Right lobe of liver (tissue), 6 donors: ENCODE measurements around the gene MMP17. TPM values are rescaled to one million over a fixed set of nuclear protein-coding genes. Genes with fewer than 3 reads are reported as not detected.

Experiments
- ATAC-seq, 4 donors: fragments of 200-7000 bp; cut with Tn5 transposase; one replicate each; pipeline ENCODE4 v1.9.1; 2020; ENCODE audit warnings: mild to moderate bottlenecking in 4 of 4, moderate library complexity in 4 of 4
- DNase-seq, 3 donors: peaks; one replicate each; pipeline ENCODE4 v3.0.0-alpha.2; 2020
- H3K27ac ChIP-seq, 3 donors: fragments of 200-600 bp; one replicate each; pipeline ENCODE4 v1.8.0; 2022
- H3K27me3 ChIP-seq, 2 donors: fragments of 200-600 bp; one replicate each; pipeline ENCODE4 v1.8.0; 2022
- H3K36me3 ChIP-seq, 4 donors: fragments of 200-600 bp; sonication (generic) in 1 of 4; one replicate each; pipeline versions ENCODE4 v1.5.1 to v1.8.0; 2017 to 2022; ENCODE audit warnings: control low read depth in 1 of 4
- H3K4me1 ChIP-seq, 4 donors: fragments of 200-600 bp; sonication (generic) in 1 of 4; one replicate each; pipeline versions ENCODE4 v1.5.1 to v1.8.0; 2017 to 2022; ENCODE audit warnings: control low read depth in 1 of 4
- H3K4me3 ChIP-seq, 3 donors: fragments of 200-600 bp; one replicate each; pipeline ENCODE4 v1.8.0; 2022
- H3K9me3 ChIP-seq, 4 donors: fragments of 200-600 bp; sonication (generic) in 1 of 4; one replicate each; pipeline versions ENCODE4 v1.5.1 to v1.8.0; 2017 to 2022; ENCODE audit warnings: control low read depth in 1 of 4
- POLR2A ChIP-seq: fragments of 450-650 bp; IDR thresholded peaks from one replicate; pipeline ENCODE4 v1.6.1; 2017; ENCODE audit warnings: antibody characterized with exemption, mild to moderate bottlenecking
- WGBS: methylation state at CpG from one replicate; pipeline ENCODE4 v1.1.6; 2018; ENCODE audit warnings: low coverage, low lambda C conversion rate; ENCODE audit not compliant: insufficient coverage; ENCODE audit errors: missing lambda C conversion rate; 5-methylcytosine and 5-hydroxymethylcytosine counted together
- intact Hi-C, 2 donors: fragments of 100-400 bp; cut with DNase I; formaldehyde crosslinking; loops; one replicate each; pipeline versions ENCODE4 v1.11.2 to v1.14.1; 2022
- total RNA-seq, 6 experiments: library from RNA; depleted of rRNA in 2 of 6; stranded (reverse); fragments of >200 nt in 2 of 6; fragmentation: NEBNext Ultra II Directional in 3 of 6; extraction: Animal tissue kit (Norgen Biotek cat#: 25700) in 3 of 6; gene quantifications; one replicate each; pipeline versions ENCODE4 v1.1.0 to v1.2.4, GENCODE V29; 2016 to 2023
- TF ChIP-seq, protein P1 (sequence below), 4 donors: fragments of 200-600 bp in 3 of 4; fragments of 450-650 bp in 1 of 4; IDR thresholded peaks; one replicate each; pipeline versions ENCODE4 v1.5.1 to v1.8.0; 2016 to 2022; ENCODE audit warnings: antibody characterized with exemption in 4 of 4, mild to moderate bottlenecking in 2 of 4
- donor health status: DM: no; HTN: yes; CAD: no.
- donor health status: DM: no; HTN: no; CAD: no.
- donor health status: DM: no; HTN: no; CAD: no.
- donor health status: DM: no; HTN: yes; CAD: no.
- donor health status: DM: no; HTN: yes; CAD: no.

Gene MMP17
- total RNA-seq, 6 experiments from 2014 or later, result 0.58 to 3.9 (median 0.73) TPM

DNA sequence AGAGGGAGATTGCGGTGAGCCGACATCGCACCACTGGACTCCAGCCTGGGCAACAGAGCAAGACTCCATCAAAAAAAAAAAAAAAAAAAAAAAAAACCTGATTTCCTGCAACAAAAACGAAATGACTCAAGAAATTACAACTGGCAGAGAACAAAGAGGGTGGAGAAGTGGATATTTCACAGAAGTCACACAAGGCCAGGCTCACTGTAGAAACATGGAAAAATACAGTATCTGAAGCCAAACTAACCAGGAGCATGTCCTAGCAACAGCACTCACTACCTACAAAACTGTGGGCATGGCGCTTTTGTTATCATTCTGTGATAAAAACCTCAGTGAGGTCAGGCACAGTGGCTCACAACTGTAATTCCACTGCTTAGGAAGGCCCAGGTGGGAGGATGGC is 11.7 kb upstream of the MMP17 start:
- 47% methylated on average over 4 of the region's 5 CpGs for WGBS
- DNase-seq, result no peak
- no peaks in the 10 kb centered on the region for H3K36me3 ChIP-seq
- intact Hi-C loops, result no loop called here
- no peaks in the 10 kb centered on the region for H3K9me3 ChIP-seq
- H3K27me3 ChIP-seq, result no peaks in the 10 kb centered on the region
- H3K4me3 ChIP-seq, result no peak overlapping the region
- no peaks in the 10 kb centered on the region for H3K4me1 ChIP-seq
- TF ChIP-seq POLR2A, result no peak
- TF ChIP-seq, protein P1, sequence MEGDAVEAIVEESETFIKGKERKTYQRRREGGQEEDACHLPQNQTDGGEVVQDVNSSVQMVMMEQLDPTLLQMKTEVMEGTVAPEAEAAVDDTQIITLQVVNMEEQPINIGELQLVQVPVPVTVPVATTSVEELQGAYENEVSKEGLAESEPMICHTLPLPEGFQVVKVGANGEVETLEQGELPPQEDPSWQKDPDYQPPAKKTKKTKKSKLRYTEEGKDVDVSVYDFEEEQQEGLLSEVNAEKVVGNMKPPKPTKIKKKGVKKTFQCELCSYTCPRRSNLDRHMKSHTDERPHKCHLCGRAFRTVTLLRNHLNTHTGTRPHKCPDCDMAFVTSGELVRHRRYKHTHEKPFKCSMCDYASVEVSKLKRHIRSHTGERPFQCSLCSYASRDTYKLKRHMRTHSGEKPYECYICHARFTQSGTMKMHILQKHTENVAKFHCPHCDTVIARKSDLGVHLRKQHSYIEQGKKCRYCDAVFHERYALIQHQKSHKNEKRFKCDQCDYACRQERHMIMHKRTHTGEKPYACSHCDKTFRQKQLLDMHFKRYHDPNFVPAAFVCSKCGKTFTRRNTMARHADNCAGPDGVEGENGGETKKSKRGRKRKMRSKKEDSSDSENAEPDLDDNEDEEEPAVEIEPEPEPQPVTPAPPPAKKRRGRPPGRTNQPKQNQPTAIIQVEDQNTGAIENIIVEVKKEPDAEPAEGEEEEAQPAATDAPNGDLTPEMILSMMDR (IDR thresholded peaks at IDR 0.05), result no peak
- no peak overlapping the region for H3K27ac ChIP-seq
- no peak for ATAC-seq

DNA sequence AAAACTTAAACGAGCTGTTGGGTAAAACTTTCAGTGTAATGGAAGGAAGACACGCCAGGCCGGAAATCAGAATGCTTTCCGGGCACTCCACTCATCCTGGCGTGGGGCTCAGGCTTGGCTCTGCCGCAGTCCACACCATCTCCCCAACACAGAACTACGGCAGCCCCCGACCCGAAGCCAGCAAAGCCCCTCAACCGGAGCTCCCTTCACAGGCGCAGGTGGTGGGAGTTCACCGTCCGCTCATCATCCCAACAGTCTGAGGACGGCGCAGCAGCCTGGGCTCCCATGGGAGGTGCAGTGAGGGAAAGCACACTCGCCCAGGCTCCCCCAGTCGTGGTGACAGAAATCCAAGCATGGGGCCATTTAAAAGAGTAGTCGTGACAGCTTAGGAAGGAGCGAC is 11.0 kb upstream of the MMP17 start:
- ATAC-seq (no peak), DNase-seq (no peak)
- TF ChIP-seq, protein P1 (IDR thresholded peaks at IDR 0.05), result no peak
- no peak for TF ChIP-seq POLR2A
- no peaks in the 10 kb centered on the region for H3K9me3 ChIP-seq
- no peaks in the 10 kb centered on the region for H3K36me3 ChIP-seq
- H3K4me1 ChIP-seq, result no peaks in the 10 kb centered on the region
- intact Hi-C loops, result no loop called here
- H3K27ac ChIP-seq, result no peak overlapping the region
- H3K27me3 ChIP-seq, result no peaks in the 10 kb centered on the region
- H3K4me3 ChIP-seq, result no peak overlapping the region
- 83% methylated on average over 15 of the region's 19 CpGs for WGBS

DNA sequence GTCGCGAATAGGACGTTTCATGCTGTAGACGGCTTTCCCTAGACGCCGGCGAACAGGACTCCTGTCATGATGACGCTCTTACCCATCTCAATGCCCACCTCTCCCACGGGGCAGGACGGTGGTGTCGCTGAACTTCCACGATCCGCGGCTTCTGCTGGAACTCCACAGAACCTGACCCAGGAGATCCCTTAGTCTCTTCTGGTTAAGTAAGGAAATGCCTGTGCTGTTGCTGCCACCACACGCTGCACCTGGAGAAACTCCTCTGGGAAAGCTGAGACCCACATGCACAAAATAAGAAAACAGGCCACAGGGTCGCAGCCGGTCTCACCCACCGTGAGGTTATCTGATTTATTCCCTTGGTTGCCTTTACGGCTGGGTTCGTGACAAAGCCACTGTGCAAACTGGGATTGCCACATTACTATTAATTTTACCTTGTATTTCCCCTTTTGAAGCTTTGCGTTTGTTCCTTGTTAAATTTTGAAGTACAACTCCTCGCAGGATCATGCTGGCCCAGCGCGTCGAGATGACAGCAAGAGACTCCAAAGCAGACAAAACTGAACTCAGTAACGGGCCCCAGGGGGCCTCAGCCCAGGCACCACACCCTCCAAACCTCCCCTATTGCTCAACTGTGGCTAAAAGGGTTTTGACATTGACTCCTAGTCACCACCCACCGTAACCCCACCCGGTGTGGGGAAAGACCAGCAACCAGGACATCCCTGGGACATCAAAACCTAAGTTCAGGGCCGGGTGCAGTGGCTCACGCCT is 9.2 kb upstream of the MMP17 start:
- ATAC-seq (no peak), DNase-seq (no peak)
- Histone ChIP-seq H3K27ac (no peak overlapping the region), H3K36me3 (no peaks in the 10 kb centered on the region), H3K4me3 (no peak overlapping the region), H3K27me3 (no peaks in the 10 kb centered on the region), H3K4me1 (no peaks in the 10 kb centered on the region), H3K9me3 (no peaks in the 10 kb centered on the region)
- intact Hi-C loops, result no loop called here
- 68% methylated on average over 21 of the region's 30 CpGs for WGBS
- TF ChIP-seq, protein P1 (IDR thresholded peaks at IDR 0.05), result no peak
- TF ChIP-seq POLR2A, result no peak

DNA sequence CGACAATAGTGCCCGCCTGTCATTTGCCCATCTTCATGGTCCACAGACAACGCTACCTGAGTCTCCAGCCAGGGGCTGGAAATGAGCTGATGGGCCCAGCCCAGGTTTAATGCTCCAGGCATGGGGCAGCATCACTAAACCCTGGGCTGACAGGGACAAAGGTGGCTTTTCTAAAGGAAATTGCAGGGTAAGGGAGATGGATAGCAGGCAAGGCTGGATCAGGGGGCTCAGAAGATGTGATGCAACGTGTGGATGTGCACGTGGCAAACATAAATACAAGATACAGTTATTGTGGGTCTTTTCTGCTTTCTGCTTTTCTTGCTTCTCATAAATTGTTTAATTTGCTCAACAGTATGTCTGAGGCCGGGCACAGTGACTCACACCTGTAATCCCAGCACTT is 3.7 kb upstream of the MMP17 start:
- 76% methylated on average over 4 of the region's 6 CpGs for WGBS
- Histone ChIP-seq H3K4me1 (peaks cover 0 to 9% (median 0%) of the 10 kb centered on the region in 4 donors), H3K9me3 (no peaks in the 10 kb centered on the region), H3K36me3 (no peaks in the 10 kb centered on the region), H3K27ac (no peak overlapping the region), H3K4me3 (no peak overlapping the region), H3K27me3 (peaks cover 0 to 9% of the 10 kb centered on the region in 2 donors)
- TF ChIP-seq, protein P1 (IDR thresholded peaks at IDR 0.05), result no peak
- no peak for TF ChIP-seq POLR2A
- DNase-seq (no peak), ATAC-seq (no peak)
- intact Hi-C loops, result no loop called here
